MM.1S (cell line): ENCODE results near the gene ADGRV1.

Source experiments
- DNase-seq: peaks from one replicate; pipeline ENCODE4 v3.0.0-alpha.2; 2015
- H2AFZ ChIP-seq: fragments of 300-600 bp; sonication (generic); 2 replicates; pipeline ENCODE4 v1.6.0; 2016; ENCODE audit warnings: antibody characterized with exemption, low read length
- H3F3A ChIP-seq: fragments of 300-600 bp; sonication (generic); 2 replicates; pipeline ENCODE4 v1.6.1; 2016; ENCODE audit warnings: mild to moderate bottlenecking, antibody characterized with exemption, low read length, moderate library complexity, mixed read lengths; ENCODE audit not compliant: insufficient read depth
- H3K27ac ChIP-seq: fragments of 300-600 bp; sonication (generic); 2 replicates; pipeline ENCODE4 v1.5.1; 2016; ENCODE audit warnings: mild to moderate bottlenecking, low read length
- H3K27me3 ChIP-seq: fragments of 300-600 bp; sonication (generic); replicated peaks from 2 replicates; pipeline ENCODE4 v1.6.0; 2016; ENCODE audit warnings: low read length; ENCODE audit not compliant: insufficient read depth
- H3K36me3 ChIP-seq: fragments of 300-600 bp; sonication (generic); replicated peaks from 2 replicates; pipeline ENCODE4 v1.6.1; 2016; ENCODE audit warnings: mild to moderate bottlenecking, low read length, mixed read lengths; ENCODE audit not compliant: insufficient read depth
- H3K4me1 ChIP-seq: fragments of 300-600 bp; sonication (generic); 2 replicates; pipeline ENCODE4 v1.6.1; 2016; ENCODE audit warnings: low read length, mixed read lengths
- H3K4me2 ChIP-seq: fragments of 300-600 bp; sonication (generic); 2 replicates; pipeline ENCODE4 v1.6.0; 2016; ENCODE audit warnings: low read depth, low read length
- H3K4me3 ChIP-seq: fragments of 300-600 bp; sonication (generic); 2 replicates; pipeline ENCODE4 v1.5.1; 2016; ENCODE audit warnings: low read length, mixed read lengths
- H3K79me2 ChIP-seq: fragments of 300-600 bp; sonication (generic); 2 replicates; pipeline ENCODE4 v1.6.1; 2016; ENCODE audit warnings: mixed run types, low read length, mixed read lengths
- H3K9ac ChIP-seq: fragments of 300-600 bp; sonication (generic); 2 replicates; pipeline ENCODE4 v1.6.1; 2016; ENCODE audit warnings: low read length, mixed read lengths
- H3K9me2 ChIP-seq: fragments of 300-600 bp; sonication (generic); replicated peaks from 2 replicates; pipeline ENCODE4 v1.6.1; 2016; ENCODE audit warnings: mild to moderate bottlenecking, low read length, mixed read lengths; ENCODE audit not compliant: insufficient read depth
- H3K9me3 ChIP-seq: fragments of 300-600 bp; sonication (generic); replicated peaks from 2 replicates; pipeline ENCODE4 v1.6.1; 2016; ENCODE audit warnings: mild to moderate bottlenecking, low read length, mixed read lengths; ENCODE audit not compliant: insufficient read depth
- H4K20me1 ChIP-seq: fragments of 300-600 bp; sonication (generic); 2 replicates; pipeline ENCODE4 v1.6.1; 2016; ENCODE audit warnings: mild to moderate bottlenecking, low read length, moderate library complexity, mixed read lengths; ENCODE audit not compliant: insufficient read depth
- EZH2 ChIP-seq: fragments of 300-600 bp; sonication (generic); optimal IDR thresholded peaks from 2 replicates; pipeline ENCODE3; 2017; ENCODE audit warnings: low read depth, mild to moderate bottlenecking, antibody characterized with exemption, low read length, mixed read lengths
- EZH2phosphoT487 ChIP-seq: fragments of 300-600 bp; sonication (generic); IDR thresholded peaks from 2 replicates; pipeline ENCODE4 v1.6.1; 2018; ENCODE audit warnings: antibody characterized with exemption, low read length
- TF ChIP-seq, protein P1 (sequence below): fragments of 300-600 bp; sonication (generic); IDR thresholded peaks from 2 replicates; pipeline ENCODE4 v1.5.1; 2016; ENCODE audit warnings: antibody characterized with exemption, low read length, mixed read lengths

Gene ADGRV1

DNA sequence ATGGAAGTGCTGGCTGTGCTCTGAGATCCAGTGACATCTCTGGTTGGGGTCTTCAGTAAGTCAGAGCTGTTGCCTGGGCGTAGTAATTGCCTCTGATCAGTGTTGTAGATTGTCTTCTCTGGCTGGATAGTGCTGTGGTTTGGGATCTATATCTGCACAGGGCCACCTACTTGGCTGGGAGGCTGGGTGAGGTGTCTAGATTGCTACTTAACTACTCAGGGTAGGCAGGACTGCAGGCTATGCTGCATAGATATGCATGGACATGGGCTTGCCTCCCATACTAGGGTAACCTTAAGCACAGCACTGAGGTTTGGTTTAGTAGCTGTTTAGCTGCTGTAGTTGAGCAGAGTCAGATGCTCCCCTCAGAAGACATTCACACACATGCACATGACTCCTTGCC lies 181.0 kb downstream of the ADGRV1 start:
- Histone ChIP-seq H3K4me1 (no peaks in the 10 kb centered on the region), H3K4me3 (no peak overlapping the region), H2AFZ (no peak overlapping the region), H3K9me2 (no peaks in the 10 kb centered on the region), H3F3A (no peaks in the 10 kb centered on the region), H4K20me1 (no peaks in the 10 kb centered on the region), H3K9me3 (no peaks in the 10 kb centered on the region), H3K9ac (no peak overlapping the region), H3K36me3 (no peaks in the 10 kb centered on the region), H3K27ac (no peak overlapping the region), H3K4me2 (no peak overlapping the region), H3K27me3 (no peaks in the 10 kb centered on the region), H3K79me2 (no peaks in the 10 kb centered on the region)
- no peak for DNase-seq
- TF ChIP-seq EZH2 (no peak), EZH2phosphoT487 (no peak)
- TF ChIP-seq, protein P1, sequence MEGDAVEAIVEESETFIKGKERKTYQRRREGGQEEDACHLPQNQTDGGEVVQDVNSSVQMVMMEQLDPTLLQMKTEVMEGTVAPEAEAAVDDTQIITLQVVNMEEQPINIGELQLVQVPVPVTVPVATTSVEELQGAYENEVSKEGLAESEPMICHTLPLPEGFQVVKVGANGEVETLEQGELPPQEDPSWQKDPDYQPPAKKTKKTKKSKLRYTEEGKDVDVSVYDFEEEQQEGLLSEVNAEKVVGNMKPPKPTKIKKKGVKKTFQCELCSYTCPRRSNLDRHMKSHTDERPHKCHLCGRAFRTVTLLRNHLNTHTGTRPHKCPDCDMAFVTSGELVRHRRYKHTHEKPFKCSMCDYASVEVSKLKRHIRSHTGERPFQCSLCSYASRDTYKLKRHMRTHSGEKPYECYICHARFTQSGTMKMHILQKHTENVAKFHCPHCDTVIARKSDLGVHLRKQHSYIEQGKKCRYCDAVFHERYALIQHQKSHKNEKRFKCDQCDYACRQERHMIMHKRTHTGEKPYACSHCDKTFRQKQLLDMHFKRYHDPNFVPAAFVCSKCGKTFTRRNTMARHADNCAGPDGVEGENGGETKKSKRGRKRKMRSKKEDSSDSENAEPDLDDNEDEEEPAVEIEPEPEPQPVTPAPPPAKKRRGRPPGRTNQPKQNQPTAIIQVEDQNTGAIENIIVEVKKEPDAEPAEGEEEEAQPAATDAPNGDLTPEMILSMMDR = no peak

DNA sequence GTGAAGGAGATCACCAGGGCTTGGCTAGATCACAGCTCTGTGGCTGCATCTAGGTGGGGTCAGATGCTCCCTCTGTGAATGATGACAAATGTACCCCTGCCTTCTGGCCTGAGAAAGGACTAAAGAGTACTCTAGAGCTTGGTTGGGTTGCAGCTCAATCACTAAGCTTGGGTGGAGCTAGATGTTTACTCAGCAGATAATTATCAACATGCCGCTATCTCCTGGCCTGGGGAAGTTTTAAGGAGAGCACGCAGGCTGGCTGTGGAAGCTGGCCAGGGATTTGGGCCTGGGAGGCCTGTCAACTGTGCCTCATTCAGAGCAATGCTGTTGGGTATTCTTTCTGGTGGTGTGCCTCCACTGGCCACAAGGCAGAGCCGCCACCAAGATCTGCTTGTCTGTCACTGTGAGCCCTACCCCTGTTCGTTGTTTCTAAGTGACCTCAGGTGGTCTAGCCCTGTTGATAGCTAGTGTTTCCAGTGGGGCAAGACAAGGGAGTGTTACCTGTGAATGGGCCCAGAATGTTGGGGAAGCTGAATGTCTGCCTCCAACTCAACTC lies 181.7 kb downstream of the ADGRV1 start:
- Histone ChIP-seq H3K79me2 (no peaks in the 10 kb centered on the region), H3K9me2 (no peaks in the 10 kb centered on the region), H2AFZ (no peak overlapping the region), H3K36me3 (no peaks in the 10 kb centered on the region; the same call in 1 of the 2 replicates), H4K20me1 (no peaks in the 10 kb centered on the region), H3K4me1 (no peaks in the 10 kb centered on the region), H3K27me3 (no peaks in the 10 kb centered on the region), H3K4me2 (no peak overlapping the region), H3F3A (no peaks in the 10 kb centered on the region), H3K9ac (no peak overlapping the region), H3K4me3 (no peak overlapping the region), H3K9me3 (no peaks in the 10 kb centered on the region), H3K27ac (no peak overlapping the region)
- TF ChIP-seq EZH2phosphoT487 (no peak), EZH2 (no peak)
- TF ChIP-seq, protein P1 = no peak
- no peak for DNase-seq

DNA sequence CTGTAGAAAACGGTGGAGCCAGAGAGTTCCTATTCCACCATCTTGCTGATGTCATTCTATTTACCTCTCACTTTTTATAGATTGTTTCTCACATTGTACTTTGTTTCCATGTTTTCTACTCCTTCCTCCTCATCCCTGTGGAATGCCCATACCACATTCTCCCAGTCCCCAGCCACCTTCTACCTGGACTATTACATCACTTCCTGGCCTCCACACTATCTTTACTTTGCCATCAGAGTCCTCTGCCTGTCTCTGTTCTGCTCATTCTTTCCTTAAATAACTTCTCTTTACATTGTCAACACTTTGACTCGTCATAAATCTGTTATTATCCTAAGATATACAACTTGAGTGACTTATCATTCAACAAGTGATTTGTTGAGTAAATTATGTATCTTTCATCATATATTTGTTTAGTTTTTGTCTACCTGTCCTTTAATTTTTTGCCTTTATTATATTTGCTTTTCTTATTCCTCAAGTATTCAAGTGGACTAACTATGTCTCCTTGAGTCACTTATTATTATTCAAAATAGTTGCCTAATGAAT lies 182.5 kb downstream of the ADGRV1 start:
- no peak for TF ChIP-seq EZH2phosphoT487
- TF ChIP-seq, protein P1 = no peak
- TF ChIP-seq EZH2 = no peak
- H3K9ac ChIP-seq = no peak overlapping the region
- no peaks in the 10 kb centered on the region for H3K4me1 ChIP-seq
- no peak overlapping the region for H3K4me3 ChIP-seq
- no peaks in the 10 kb centered on the region for H4K20me1 ChIP-seq
- no peak overlapping the region for H2AFZ ChIP-seq
- no peaks in the 10 kb centered on the region for H3K79me2 ChIP-seq
- no peaks in the 10 kb centered on the region for H3K9me3 ChIP-seq
- DNase-seq = no peak
- no peaks in the 10 kb centered on the region for H3F3A ChIP-seq
- no peak overlapping the region for H3K27ac ChIP-seq
- H3K9me2 ChIP-seq = no peaks in the 10 kb centered on the region
- no peaks in the 10 kb centered on the region for H3K27me3 ChIP-seq
- no peak overlapping the region for H3K4me2 ChIP-seq
- no peaks in the 10 kb centered on the region; the same call in 1 of the 2 replicates for H3K36me3 ChIP-seq
